ENCODE results near the gene WNT11.

- TF ChIP-seq FOXK2 (IDR thresholded peaks at IDR 0.05) = no peak
- TF ChIP-seq FOXM1 (IDR thresholded peaks at IDR 0.05; ENCODE audit: borderline replicate concordance) = no peak
- TF ChIP-seq SUZ12 (IDR thresholded peaks at IDR 0.05) = no peak
- no peak for TF ChIP-seq BHLHE40 (IDR thresholded peaks at IDR 0.05; ENCODE audit: borderline replicate concordance)
Measured at GRCh38 chr11:76234021-76234415, 27.7 kb upstream of the WNT11 start.

Measured in HEK293T (cell line).